ENCODE data around the gene PDPN.

DNA sequence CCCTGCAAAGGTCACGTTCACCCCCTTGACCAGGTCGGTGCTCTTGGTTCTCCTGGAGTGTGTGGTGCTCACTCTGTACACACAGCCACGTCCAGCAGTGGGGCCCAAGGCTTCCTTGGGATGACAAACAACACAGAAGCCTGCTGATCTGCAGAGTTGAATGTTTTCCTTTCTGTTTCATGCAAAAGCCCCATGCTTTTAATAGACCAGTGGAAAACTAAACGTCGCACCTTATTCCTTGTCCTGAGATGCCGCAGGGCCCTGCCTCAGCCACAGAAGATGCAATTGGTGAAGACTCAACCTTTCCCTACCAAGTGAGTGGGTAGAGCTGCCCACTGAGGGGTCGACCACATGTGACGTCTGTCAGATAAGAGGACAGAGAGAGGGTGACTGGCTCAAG is 5.8 kb upstream of the PDPN start:
- TF ChIP-seq, protein P1, sequence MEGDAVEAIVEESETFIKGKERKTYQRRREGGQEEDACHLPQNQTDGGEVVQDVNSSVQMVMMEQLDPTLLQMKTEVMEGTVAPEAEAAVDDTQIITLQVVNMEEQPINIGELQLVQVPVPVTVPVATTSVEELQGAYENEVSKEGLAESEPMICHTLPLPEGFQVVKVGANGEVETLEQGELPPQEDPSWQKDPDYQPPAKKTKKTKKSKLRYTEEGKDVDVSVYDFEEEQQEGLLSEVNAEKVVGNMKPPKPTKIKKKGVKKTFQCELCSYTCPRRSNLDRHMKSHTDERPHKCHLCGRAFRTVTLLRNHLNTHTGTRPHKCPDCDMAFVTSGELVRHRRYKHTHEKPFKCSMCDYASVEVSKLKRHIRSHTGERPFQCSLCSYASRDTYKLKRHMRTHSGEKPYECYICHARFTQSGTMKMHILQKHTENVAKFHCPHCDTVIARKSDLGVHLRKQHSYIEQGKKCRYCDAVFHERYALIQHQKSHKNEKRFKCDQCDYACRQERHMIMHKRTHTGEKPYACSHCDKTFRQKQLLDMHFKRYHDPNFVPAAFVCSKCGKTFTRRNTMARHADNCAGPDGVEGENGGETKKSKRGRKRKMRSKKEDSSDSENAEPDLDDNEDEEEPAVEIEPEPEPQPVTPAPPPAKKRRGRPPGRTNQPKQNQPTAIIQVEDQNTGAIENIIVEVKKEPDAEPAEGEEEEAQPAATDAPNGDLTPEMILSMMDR (IDR thresholded peaks at IDR 0.05) = no peak
- TF ChIP-seq POLR2A (IDR thresholded peaks at IDR 0.05) = no peak

Measured in heart left ventricle (tissue), 13 donors.